IMR-90 (cell line): ENCODE measurements around the gene CSF2RB. TPM values are rescaled to one million over a fixed set of nuclear protein-coding genes. Genes with fewer than 3 reads are reported as not detected.

Experiments used
- ATAC-seq: fragments of 200-7000 bp; cut with Tn5 transposase; 2 replicates; pipeline ENCODE4 v1.9.1; 2020; ENCODE audit warnings: low read depth, mild to moderate bottlenecking, moderate library complexity
- BruUV-seq: library from RNA; stranded (reverse); fragments of 400-500 nt; replicated peaks from 2 replicates; lab custom pipeline; 2021; lab: Mats Ljungman, UMichigan
- CTCF ChIA-PET: fragments of 300-600 bp; formaldehyde crosslinking; extraction: SDS; loops from one replicate; lab custom pipeline; 2021; ENCODE audit warnings: antibody characterized with exemption; lab: Yijun Ruan, JAX
- POLR2A ChIA-PET: fragments of 300-600 bp; sonication (Branson Sonifier 250); formaldehyde crosslinking; loops from one replicate; lab custom pipeline; 2022; ENCODE audit warnings: antibody characterized with exemption; ENCODE audit not compliant: unreplicated experiment; lab: Charles Lee
- DNase-seq: peaks from one replicate; pipeline ENCODE4 v3.0.0; 2013
- H2AFZ ChIP-seq: replicated peaks from 2 replicates; pipeline ENCODE3; 2013; ENCODE audit warnings: low read length, mild to moderate bottlenecking; ENCODE audit not compliant: poor library complexity
- H2AK5ac ChIP-seq: 2 replicates; pipeline ENCODE4 v1.6.1; 2013; ENCODE audit warnings: low read depth, low read length, inconsistent platforms
- H2AK9ac ChIP-seq: replicated peaks from 2 replicates; pipeline ENCODE3; 2013; ENCODE audit warnings: mild to moderate bottlenecking, low read depth, low read length, moderate library complexity; ENCODE audit not compliant: poor library complexity
- H2BK120ac ChIP-seq: 2 replicates; pipeline ENCODE4 v1.6.1; 2013; ENCODE audit warnings: low read depth, low read length, inconsistent platforms
- H2BK15ac ChIP-seq: 3 replicates; pipeline ENCODE4 v1.6.1; 2013; ENCODE audit warnings: low read depth, low read length, inconsistent platforms
- H2BK20ac ChIP-seq: 2 replicates; pipeline ENCODE4 v1.6.1; 2013; ENCODE audit warnings: low read depth, mild to moderate bottlenecking, inconsistent platforms, low read length, moderate library complexity
- H2BK5ac ChIP-seq: 2 replicates; pipeline ENCODE4 v1.6.1; 2013; ENCODE audit warnings: mild to moderate bottlenecking, low read depth, low read length, inconsistent platforms; ENCODE audit not compliant: poor library complexity, severe bottlenecking
- H3K14ac ChIP-seq: replicated peaks from 2 replicates; pipeline ENCODE4 v1.6.1; 2013; ENCODE audit warnings: low read depth, low read length, inconsistent platforms
- H3K18ac ChIP-seq: 2 replicates; pipeline ENCODE4 v1.6.1; 2013; ENCODE audit warnings: low read depth, low read length, control low read depth
- H3K23ac ChIP-seq: 2 replicates; pipeline ENCODE4 v1.6.1; 2013; ENCODE audit warnings: low read depth, low read length, inconsistent platforms
- H3K27ac ChIP-seq: 2 replicates; pipeline ENCODE4 v1.5.1; 2013; ENCODE audit warnings: mild to moderate bottlenecking, control low read depth, low read length; ENCODE audit not compliant: insufficient read depth
- H3K27me3 ChIP-seq: 2 replicates; pipeline ENCODE4 v1.6.1; 2013; ENCODE audit warnings: low read length; ENCODE audit not compliant: control insufficient read depth, insufficient read depth
- H3K36me3 ChIP-seq: 2 replicates; pipeline ENCODE4 v1.6.1; 2013; ENCODE audit warnings: low read length, mixed read lengths; ENCODE audit not compliant: control insufficient read depth, insufficient read depth
- H3K4ac ChIP-seq: 2 replicates; pipeline ENCODE4 v1.6.1; 2013; ENCODE audit warnings: low read depth, low read length, inconsistent platforms
- H3K4me1 ChIP-seq: 2 replicates; pipeline ENCODE4 v1.6.1; 2013; ENCODE audit warnings: low read length, mixed read lengths; ENCODE audit not compliant: control insufficient read depth, insufficient read depth
- H3K4me2 ChIP-seq: 2 replicates; pipeline ENCODE4 v1.6.1; 2013; ENCODE audit warnings: low read depth, mild to moderate bottlenecking, control low read depth, low read length, moderate library complexity
- H3K4me3 ChIP-seq: 2 replicates; pipeline ENCODE4 v1.5.1; 2013; ENCODE audit warnings: low read depth, mild to moderate bottlenecking, control low read depth, low read length, moderate library complexity; ENCODE audit not compliant: insufficient read depth
- H3K56ac ChIP-seq: 2 replicates; pipeline ENCODE4 v1.6.1; 2013; ENCODE audit warnings: low read length, inconsistent platforms; ENCODE audit not compliant: insufficient read depth; ENCODE audit errors: extremely low read depth
- H3K79me1 ChIP-seq, 2 experiments: 2 replicates each; pipeline ENCODE4 v1.6.1; 2013; ENCODE audit warnings: low read length in 2 of 2, inconsistent platforms in 1 of 2, low read depth in 1 of 2
- H3K9ac ChIP-seq: 2 replicates; pipeline ENCODE4 v1.6.1; 2013; ENCODE audit warnings: low read depth, low read length, control low read depth
- H3K9me1 ChIP-seq: 2 replicates; pipeline ENCODE4 v1.6.1; 2013; ENCODE audit warnings: low read length, inconsistent platforms; ENCODE audit not compliant: insufficient read depth
- H3K9me3 ChIP-seq: 2 replicates; pipeline ENCODE4 v1.6.1; 2013; ENCODE audit warnings: low read length; ENCODE audit not compliant: control insufficient read depth, insufficient read depth
- H4K20me1 ChIP-seq: 2 replicates; pipeline ENCODE4 v1.6.1; 2013; ENCODE audit warnings: low read length, inconsistent platforms; ENCODE audit not compliant: insufficient read depth
- H4K5ac ChIP-seq: 2 replicates; pipeline ENCODE4 v1.6.1; 2013; ENCODE audit warnings: mild to moderate bottlenecking, low read depth, low read length, control low read depth
- H4K8ac ChIP-seq, 2 experiments: 2 replicates each; pipeline ENCODE4 v1.6.1; 2013; ENCODE audit warnings: low read depth in 2 of 2, low read length in 2 of 2, control low read depth in 1 of 2, inconsistent platforms in 1 of 2
- H4K91ac ChIP-seq: 2 replicates; pipeline ENCODE4 v1.6.1; 2013; ENCODE audit warnings: low read depth, low read length, inconsistent platforms; ENCODE audit not compliant: insufficient read depth
- BHLHE40 ChIP-seq: fragments of 150-350 bp; IDR thresholded peaks from 2 replicates; pipeline ENCODE4 v1.6.1; 2016; ENCODE audit warnings: mild to moderate bottlenecking, low read depth, low read length
- CEBPB ChIP-seq: IDR thresholded peaks from 2 replicates; pipeline ENCODE4 v1.6.1; 2012; ENCODE audit warnings: low read depth, low read length, improper control_type of control experiment
- CTCF ChIP-seq: conservative IDR thresholded peaks from 2 replicates; pipeline ENCODE4 v1.5.1; 2012; ENCODE audit warnings: mild to moderate bottlenecking, low read depth, low read length, improper control_type of control experiment
- NFE2L2 ChIP-seq: fragments of 150-350 bp; IDR thresholded peaks from 2 replicates; pipeline ENCODE4 v1.6.1; 2016; ENCODE audit warnings: low read depth, mild to moderate bottlenecking, low read length
- POLR2A ChIP-seq: IDR thresholded peaks from 2 replicates; pipeline ENCODE4 v1.6.1; 2012; ENCODE audit warnings: mild to moderate bottlenecking, low read depth, low read length
- RCOR1 ChIP-seq: IDR thresholded peaks from 2 replicates; pipeline ENCODE4 v1.6.1; 2012; ENCODE audit warnings: mild to moderate bottlenecking, low read length, improper control_type of control experiment; ENCODE audit not compliant: insufficient replicate concordance
- SMC3 ChIP-seq: fragments of 150-350 bp; IDR thresholded peaks from 2 replicates; pipeline ENCODE4 v1.6.1; 2016; ENCODE audit warnings: low read depth, mild to moderate bottlenecking, antibody characterized with exemption, low read length, moderate library complexity
- WGBS, 2 experiments: methylation state at CpG; one replicate each; pipeline versions ENCODE4 v1.1.5 to v1.1.7; 2013; ENCODE audit warnings: missing lambda C conversion rate in 2 of 2; ENCODE audit not compliant: insufficient read length in 1 of 2; ENCODE audit errors: extremely low coverage in 2 of 2; 5-methylcytosine and 5-hydroxymethylcytosine counted together
- dilution Hi-C: fragments of 300-500 bp; cut with HindIII; formaldehyde crosslinking; loops from one replicate; pipeline ENCODE4 v1.14.3; 2018; ENCODE audit warnings: low sequenced_read_pairs; ENCODE audit not compliant: unreplicated experiment
- in situ Hi-C: fragments of 300-500 bp; cut with MboI; formaldehyde crosslinking; loops from 3 replicates; pipeline ENCODE4 v1.14.3; 2019; ENCODE audit warnings: low sequenced_read_pairs, inconsistent platforms, mixed read lengths
- intact Hi-C: fragments of 100-400 bp; cut with micrococcal nuclease; formaldehyde crosslinking; loops from 2 replicates; pipeline ENCODE4 v1.10.0; 2022
- polyA plus RNA-seq, 3 experiments: library from polyadenylated mRNA; depleted of rRNA; stranded (reverse); fragments of >200 nt; gene quantifications; 2 replicates each; pipeline ENCODE4 v1.2.3, GENCODE V29; 2012; ENCODE audit warnings: low replicate concordance in 1 of 3
- total RNA-seq: library from RNA; depleted of rRNA; stranded (reverse); fragments of >200 nt; gene quantifications from 2 replicates; pipeline ENCODE4 v1.2.3, GENCODE V29; 2012
- TF ChIP-seq, protein P1 (sequence below): fragments of 150-350 bp; IDR thresholded peaks from 2 replicates; pipeline ENCODE4 v1.6.1; 2016; ENCODE audit warnings: low read depth, mild to moderate bottlenecking, low read length, moderate library complexity, borderline replicate concordance

The CSF2RB gene
- total and polyA plus RNA-seq, 2 of the 4 experiments (the other 2 are of a cell fraction): not detected

- Histone ChIP-seq H2AK5ac (no peak overlapping the region), H3K9me3 (no peaks in the 10 kb centered on the region), H3K27me3 (peaks cover 37% of the 10 kb centered on the region), H2BK20ac (no peak overlapping the region), H3K4me3 (no peak overlapping the region), H2BK120ac (no peak overlapping the region), H3K14ac (no peak overlapping the region), H3K4ac (no peak overlapping the region), H2AFZ (no peak overlapping the region), H3K9me1 (peaks cover 3% of the 10 kb centered on the region; the same call in 1 of the 2 replicates), H3K4me2 (no peak overlapping the region), H3K23ac (no peak overlapping the region), H3K4me1 (no peaks in the 10 kb centered on the region), H4K8ac (no peak overlapping the region), H4K5ac (no peak overlapping the region), H4K91ac (no peak overlapping the region), H2BK15ac (no peak overlapping the region), H3K79me1 (no peaks in the 10 kb centered on the region), H3K27ac (no peak overlapping the region), H2BK5ac (no peak overlapping the region), H3K9ac (no peak overlapping the region), H2AK9ac (no peak overlapping the region), H4K20me1 (no peaks in the 10 kb centered on the region), H3K18ac (no peak overlapping the region), H3K36me3 (no peaks in the 10 kb centered on the region), H3K56ac (no peak overlapping the region)
- no CpG with 5 or more reads among the region's 7 CpGs for WGBS, 2 experiments
- in situ Hi-C loops (no loop called here), dilution Hi-C loops (no loop called here), intact Hi-C loops (no loop called here)
- DNase-seq (no peak), ATAC-seq (no peak)
- POLR2A ChIA-PET: no interaction called here
- CTCF ChIA-PET: no interaction called here
- BruUV-seq: no TSS peak
- TF ChIP-seq, protein P1, sequence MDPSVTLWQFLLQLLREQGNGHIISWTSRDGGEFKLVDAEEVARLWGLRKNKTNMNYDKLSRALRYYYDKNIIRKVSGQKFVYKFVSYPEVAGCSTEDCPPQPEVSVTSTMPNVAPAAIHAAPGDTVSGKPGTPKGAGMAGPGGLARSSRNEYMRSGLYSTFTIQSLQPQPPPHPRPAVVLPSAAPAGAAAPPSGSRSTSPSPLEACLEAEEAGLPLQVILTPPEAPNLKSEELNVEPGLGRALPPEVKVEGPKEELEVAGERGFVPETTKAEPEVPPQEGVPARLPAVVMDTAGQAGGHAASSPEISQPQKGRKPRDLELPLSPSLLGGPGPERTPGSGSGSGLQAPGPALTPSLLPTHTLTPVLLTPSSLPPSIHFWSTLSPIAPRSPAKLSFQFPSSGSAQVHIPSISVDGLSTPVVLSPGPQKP: no peak
- TF ChIP-seq CTCF (no peak), POLR2A (no peak), SMC3 (no peak), BHLHE40 (no peak), RCOR1 (no peak), CEBPB (no peak), NFE2L2 (no peak)
These were observed 21.8 kb downstream of the CSF2RB start for GRCh38 chr22:36935313-36935610.
